Tibial artery (tissue), 4 donors: Measurements from ENCODE around the gene SLC43A2.
"Not testable (repeated sequence)": the region's sequence is repeated elsewhere in the genome, so short reads cannot be mapped to it uniquely, and the experiment has no call there.

ENCODE experiments used
- DNase-seq, 2 donors: peaks; one replicate each; pipeline ENCODE4 v3.0.0-alpha.2; 2019
- H3K27ac ChIP-seq, 2 donors: fragments of 200-600 bp; sonication (generic) in 1 of 2; 1 replicate in 1 of 2; 2 replicates in 1 of 2; pipeline ENCODE4 v1.5.1; 2018 to 2019; ENCODE audit warnings: mild to moderate bottlenecking in 1 of 2
- H3K27me3 ChIP-seq, 2 donors: fragments of 200-600 bp; sonication (generic) in 1 of 2; one replicate each; pipeline versions ENCODE4 v1.5.1 to v1.6.0; 2016 to 2019
- H3K36me3 ChIP-seq, 3 donors: fragments of 200-600 bp; sonication (generic) in 2 of 3; one replicate each; pipeline ENCODE4 v1.5.1; 2016 to 2019; ENCODE audit warnings: mild to moderate bottlenecking in 2 of 3
- H3K4me1 ChIP-seq, 4 donors: fragments of 200-600 bp; sonication (generic) in 2 of 4; 1 replicate in 3 of 4; 2 replicates in 1 of 4; pipeline ENCODE4 v1.5.1; 2016 to 2019
- H3K4me3 ChIP-seq, 2 donors: fragments of 200-600 bp; sonication (generic) in 1 of 2; 1 replicate in 1 of 2; 2 replicates in 1 of 2; pipeline ENCODE4 v1.5.1; 2018 to 2019; ENCODE audit warnings: mild to moderate bottlenecking in 2 of 2
- H3K9me3 ChIP-seq, 3 donors: fragments of 200-600 bp; sonication (generic) in 1 of 3; one replicate each; pipeline ENCODE4 v1.5.1; 2016 to 2019
- CTCF ChIP-seq, 2 experiments: fragments of 200-600 bp in 1 of 2; fragments of 450-650 bp in 1 of 2; IDR thresholded peaks; one replicate each; pipeline ENCODE4 v1.5.1; 2017 to 2019; ENCODE audit warnings: antibody characterized with exemption in 2 of 2, mild to moderate bottlenecking in 1 of 2, moderate library complexity in 1 of 2
- intact Hi-C: fragments of 100-400 bp; cut with DNase I; formaldehyde crosslinking; loops from one replicate; pipeline ENCODE4 v1.15.0; 2023; ENCODE audit warnings: low total_unique reads

SLC43A2 gene

GRCh38 chr17:1574697-1575471, 53.8 kb downstream of the SLC43A2 start:
- H3K27ac ChIP-seq = peak overlapping the region; percentile 34 to 65
- no peak overlapping the region for H3K4me3 ChIP-seq
- peaks cover 0 to 41% (median 28%) of the 10 kb centered on the region in 4 donors for H3K4me1 ChIP-seq
- H3K9me3 ChIP-seq = no peaks in the 10 kb centered on the region
- intact Hi-C loops = loop anchor here (2.0 to 10.0 kb wide), 3 partner anchors 54 to 290 kb away; partner anchors contain the start of genes RILP, SCARF1 and SLC43A2
- H3K27me3 ChIP-seq = peaks cover 0 to 16% of the 10 kb centered on the region in 2 donors
- no peaks in the 10 kb centered on the region for H3K36me3 ChIP-seq
- no peak for DNase-seq
- no peak for TF ChIP-seq CTCF (IDR thresholded peaks at IDR 0.05)

- Histone ChIP-seq H3K9me3 (no peaks in the 10 kb centered on the region), H3K4me1 (peaks cover 0 to 41% (median 28%) of the 10 kb centered on the region in 4 donors), H3K27me3 (peaks cover 0 to 16% of the 10 kb centered on the region in 2 donors), H3K36me3 (no peaks in the 10 kb centered on the region), H3K27ac (peak overlapping the region; percentile 34 to 65), H3K4me3 (no peak overlapping the region)
- intact Hi-C loops = loop anchor here (2.0 to 10.0 kb wide), 3 partner anchors 55 to 291 kb away; partner anchors contain the start of genes RILP, SCARF1 and SLC43A2
- DNase-seq = peak; percentile 84 to 91
- TF ChIP-seq CTCF (IDR thresholded peaks at IDR 0.05) = peak; percentile 97 to 99
Observed at GRCh38 chr17:1573932-1574696, 54.5 kb downstream of the SLC43A2 start.

GRCh38 chr17:1572646-1573045, 56.0 kb downstream of the SLC43A2 start:
- DNase-seq, H3K4me3 ChIP-seq, H3K36me3 ChIP-seq, H3K9me3 ChIP-seq, H3K27ac ChIP-seq: not testable (repeated sequence)
- intact Hi-C loops = loop anchor here (5.0 to 10.0 kb wide), 2 partner anchors 75 to 292 kb away; partner anchors contain the start of genes RILP and SCARF1
- peaks cover 0 to 29% (median 21%) of the 10 kb centered on the region in 4 donors for H3K4me1 ChIP-seq
- peaks cover 0 to 16% of the 10 kb centered on the region in 2 donors for H3K27me3 ChIP-seq

GRCh38 chr17:1571341-1571704, 57.3 kb downstream of the SLC43A2 start:
- no peak for DNase-seq

GRCh38 chr17:1568950-1569810, 59.5 kb downstream of the SLC43A2 start:
- intact Hi-C loops = no loop called here
- no peaks in the 10 kb centered on the region for H3K9me3 ChIP-seq
- DNase-seq = no peak
- no peak overlapping the region for H3K27ac ChIP-seq
- no peak overlapping the region for H3K4me3 ChIP-seq
- H3K4me1 ChIP-seq = peaks cover 0 to 4% (median 3%) of the 10 kb centered on the region in 4 donors
- TF ChIP-seq CTCF (IDR thresholded peaks at IDR 0.05) = no peak
- peaks cover 0 to 16% of the 10 kb centered on the region in 2 donors for H3K27me3 ChIP-seq
- no peaks in the 10 kb centered on the region for H3K36me3 ChIP-seq

More at GRCh38 chr17:1571341-1571704, 57.3 kb downstream of the SLC43A2 start:
- peaks cover 0 to 17% (median 14%) of the 10 kb centered on the region in 4 donors for H3K4me1 ChIP-seq
- no peak overlapping the region for H3K27ac ChIP-seq
- no peak for TF ChIP-seq CTCF (IDR thresholded peaks at IDR 0.05)
- peaks cover 0 to 16% of the 10 kb centered on the region in 2 donors for H3K27me3 ChIP-seq
- intact Hi-C loops = loop anchor here (5.0 to 10.0 kb wide), 2 partner anchors 76 to 293 kb away; partner anchors contain the start of genes RILP and SCARF1
- H3K9me3 ChIP-seq = no peaks in the 10 kb centered on the region
- H3K36me3 ChIP-seq = no peaks in the 10 kb centered on the region
- H3K4me3 ChIP-seq = no peak overlapping the region
